Measurements from ENCODE around the gene XK. TPM values are rescaled to one million over a fixed set of nuclear protein-coding genes. Genes with fewer than 3 reads are reported as not detected.

XK gene
- total RNA-seq, 1 donor from 2014 or later: 5.9 TPM

DNA sequence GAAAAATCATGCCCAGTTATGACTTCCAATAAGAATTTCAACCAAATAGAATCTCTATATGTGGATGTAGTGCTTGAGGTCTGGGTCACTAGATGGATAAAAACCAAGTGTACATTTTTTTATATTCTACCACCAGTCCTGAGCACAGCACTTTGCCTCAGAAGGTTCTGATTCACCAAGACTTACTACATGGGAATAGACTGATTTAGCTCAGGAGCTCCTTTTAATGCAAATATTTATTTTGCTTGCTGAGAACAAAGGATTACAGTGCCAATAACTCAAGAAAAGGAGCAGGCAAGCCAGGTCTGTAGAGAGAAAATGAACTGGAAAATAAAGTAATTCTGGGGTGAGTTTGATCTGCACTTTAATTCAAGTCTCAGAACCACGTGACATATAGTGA, 6.4 kb upstream of the XK start:
- DNase-seq: no peak

DNA sequence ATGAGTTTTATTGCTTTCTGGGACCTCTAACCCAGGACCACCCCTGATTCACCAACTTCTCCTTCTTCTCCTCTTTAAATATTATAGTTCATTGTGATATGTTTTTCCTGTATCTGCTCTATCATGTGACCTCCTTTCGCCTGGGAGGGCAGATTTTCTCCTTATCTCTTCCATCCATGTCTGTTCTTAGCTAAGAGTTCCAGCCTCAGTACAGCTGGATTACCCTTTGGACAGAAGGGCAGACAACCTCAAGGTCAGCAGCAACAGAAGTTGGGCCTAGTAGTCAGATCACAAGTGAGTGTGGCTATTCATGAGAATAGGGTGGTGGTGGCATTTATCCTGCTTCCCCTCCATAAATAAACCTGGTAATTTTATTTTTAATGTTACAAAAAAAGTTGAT, 5.7 kb upstream of the XK start:
- DNase-seq: no peak

DNA sequence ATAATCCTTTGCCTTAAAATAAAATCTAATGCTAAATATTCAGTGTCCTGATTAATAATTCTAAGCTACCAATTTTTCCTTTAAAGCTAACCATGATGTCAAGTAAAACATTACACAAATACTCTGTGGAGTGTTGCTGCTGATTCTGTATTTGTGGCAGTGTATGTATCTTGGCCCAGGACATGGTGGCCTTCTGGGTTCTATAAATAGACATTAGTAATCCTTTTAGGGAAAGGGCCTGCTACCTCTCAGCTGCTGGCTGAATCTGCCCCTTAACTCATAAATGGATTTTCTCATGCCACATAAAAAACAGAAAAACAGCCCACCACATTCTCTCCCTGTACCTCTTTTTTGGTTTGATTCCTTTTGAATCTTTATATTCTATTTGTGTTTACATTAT, 1.2 kb upstream of the XK start:
- no peak for DNase-seq

DNA sequence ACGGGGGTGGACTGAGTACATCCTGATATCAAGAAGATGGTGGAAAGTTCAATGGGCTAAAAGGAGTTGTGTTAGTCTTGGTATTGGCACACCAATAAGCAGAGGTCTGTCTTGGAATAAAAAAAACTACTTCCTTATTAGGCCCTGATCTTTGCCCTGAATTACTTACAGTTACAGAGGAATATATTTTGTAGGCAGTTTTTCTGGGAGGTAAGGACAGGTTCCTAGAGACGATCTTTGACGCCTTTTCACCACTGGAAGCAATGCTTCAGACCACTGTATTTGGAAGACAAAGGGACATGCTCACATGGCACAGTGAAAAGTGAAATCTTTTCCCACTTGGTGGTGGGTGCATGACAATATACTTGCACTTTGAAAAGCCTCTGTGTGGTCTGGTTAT, 618 bp upstream of the XK start:
- DNase-seq: no peak

DNA sequence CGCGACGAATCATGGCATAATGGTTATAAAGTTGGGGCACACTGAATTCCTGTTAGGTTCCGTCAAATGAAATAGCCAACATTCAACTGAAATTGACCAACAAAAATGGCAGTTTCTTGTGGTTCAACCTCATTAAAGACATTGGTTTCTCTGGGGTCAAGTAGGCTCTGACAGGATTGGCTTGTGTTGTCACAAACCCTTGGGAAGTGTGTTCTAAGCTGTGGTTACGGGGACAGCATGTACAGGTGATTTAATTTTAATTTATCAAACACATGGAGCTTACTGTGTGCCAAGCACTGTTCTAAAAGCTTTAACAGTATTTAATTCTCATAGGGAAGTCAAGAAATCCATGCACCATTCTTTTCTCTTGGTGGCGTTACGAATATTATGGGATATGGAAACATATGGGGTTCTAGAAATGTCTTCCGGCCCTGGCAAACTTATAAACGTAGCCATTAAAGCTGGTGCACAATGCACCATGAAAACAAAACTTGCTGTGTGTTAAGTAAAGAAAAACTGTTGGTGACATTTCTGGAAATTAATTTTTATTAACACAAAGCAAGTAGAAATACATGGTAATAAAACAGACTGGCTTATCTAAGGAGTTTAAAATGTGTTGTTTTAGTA, 891 bp downstream of the XK start:
- no peak for DNase-seq

DNA sequence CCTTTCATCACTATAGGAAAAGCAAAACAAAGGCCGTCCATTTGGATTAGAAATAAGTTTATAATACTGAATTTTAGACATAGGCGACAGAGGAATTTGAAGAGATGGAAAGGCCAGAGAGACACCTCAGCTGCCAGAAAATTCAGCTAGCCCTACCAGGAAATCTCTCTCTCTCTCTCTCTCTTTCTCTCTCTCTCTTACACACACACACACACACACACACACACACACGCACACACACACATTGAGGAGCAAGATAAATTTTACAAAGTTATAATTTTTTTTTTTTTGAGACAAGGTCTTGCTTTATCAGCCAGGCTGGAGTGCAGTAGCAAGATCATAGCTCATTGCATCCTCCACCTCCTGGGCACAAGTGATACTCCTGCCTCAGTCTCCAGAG, 1.4 kb downstream of the XK start:
- no peak for DNase-seq

DNA sequence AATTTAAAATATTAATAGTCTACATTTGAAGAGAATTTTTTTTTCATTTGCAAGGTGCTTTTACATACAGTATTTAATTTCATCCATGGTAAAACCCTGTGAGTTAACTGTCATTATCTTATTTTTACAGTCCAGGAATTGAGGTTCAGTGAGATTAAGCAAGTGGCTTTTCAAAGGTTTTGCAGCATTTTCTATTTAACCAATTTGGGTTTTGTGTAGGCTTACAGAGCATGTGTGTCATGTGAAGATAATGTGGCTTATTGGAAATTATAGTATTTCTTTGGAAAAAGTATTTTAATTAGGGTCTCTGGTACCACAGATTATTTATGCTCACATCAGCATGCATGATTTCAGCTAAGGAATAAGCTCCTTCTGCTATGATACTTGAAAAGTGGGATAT, 4.5 kb downstream of the XK start:
- no peak for DNase-seq

DNA sequence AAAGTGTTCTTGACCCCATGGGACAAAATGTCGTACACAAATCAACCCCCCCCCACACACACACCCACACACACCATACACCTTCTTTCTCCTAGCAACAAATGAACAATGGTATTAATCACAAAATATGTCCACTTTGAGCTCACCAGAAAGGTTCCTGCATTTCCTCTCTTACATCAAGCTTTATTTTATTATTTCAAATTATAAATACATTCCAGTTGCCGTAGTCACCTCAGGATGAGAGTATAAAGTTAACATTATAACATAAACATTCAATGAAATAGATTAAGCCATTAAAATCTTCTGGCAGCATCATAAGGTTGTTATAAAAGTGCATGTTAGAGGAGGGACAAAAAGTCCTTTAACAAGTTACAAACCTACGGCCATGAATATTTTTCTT, 7.3 kb downstream of the XK start:
- DNase-seq: no peak

DNA sequence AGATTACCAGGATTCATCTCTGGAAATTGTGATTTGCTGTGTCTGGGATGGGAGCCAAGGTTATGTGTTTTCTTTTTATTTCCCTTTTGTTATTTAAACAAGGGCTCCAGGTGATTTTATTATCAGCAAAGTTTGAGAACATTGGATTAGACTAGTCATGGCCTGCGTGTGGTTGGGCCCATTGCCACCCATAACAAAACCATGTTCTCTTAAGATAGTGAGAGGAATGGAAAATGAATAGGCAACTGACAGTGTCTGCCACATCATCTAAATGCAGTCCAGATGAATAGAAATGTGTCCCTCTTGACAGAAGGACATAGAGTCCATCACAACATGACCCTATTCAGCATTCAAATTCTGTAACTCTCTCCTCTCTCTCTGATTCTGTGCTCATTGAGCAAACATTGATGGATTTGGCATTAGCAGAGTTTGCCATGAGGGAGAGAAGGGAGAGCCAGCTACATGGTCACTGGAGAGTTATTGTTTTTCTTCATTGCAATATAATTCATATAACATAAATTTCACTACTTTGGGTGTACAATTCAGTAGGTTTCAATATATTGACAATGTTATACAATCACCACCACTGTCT, 11.7 kb downstream of the XK start:
- no peak for DNase-seq

DNA sequence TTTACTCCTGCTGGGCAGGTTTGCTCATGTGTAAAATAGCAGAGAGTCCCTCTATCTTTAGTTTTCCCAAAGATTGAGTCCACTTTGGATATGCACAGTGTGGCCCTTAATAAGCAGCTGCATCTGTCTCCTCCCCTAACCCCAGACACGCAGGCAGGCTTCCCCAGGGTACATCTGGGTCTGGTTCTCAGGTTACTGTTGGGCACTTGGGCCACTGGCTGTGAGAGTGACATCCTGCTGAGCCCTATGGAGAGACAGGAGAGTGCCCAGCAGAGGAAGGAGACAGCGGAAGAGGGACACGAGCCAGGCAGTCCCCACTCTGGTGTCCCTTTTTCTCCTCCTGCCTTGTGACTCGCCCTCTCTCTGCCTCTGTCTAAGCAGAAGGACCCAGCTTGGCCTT, 16.0 kb downstream of the XK start:
- no peak for DNase-seq

DNA sequence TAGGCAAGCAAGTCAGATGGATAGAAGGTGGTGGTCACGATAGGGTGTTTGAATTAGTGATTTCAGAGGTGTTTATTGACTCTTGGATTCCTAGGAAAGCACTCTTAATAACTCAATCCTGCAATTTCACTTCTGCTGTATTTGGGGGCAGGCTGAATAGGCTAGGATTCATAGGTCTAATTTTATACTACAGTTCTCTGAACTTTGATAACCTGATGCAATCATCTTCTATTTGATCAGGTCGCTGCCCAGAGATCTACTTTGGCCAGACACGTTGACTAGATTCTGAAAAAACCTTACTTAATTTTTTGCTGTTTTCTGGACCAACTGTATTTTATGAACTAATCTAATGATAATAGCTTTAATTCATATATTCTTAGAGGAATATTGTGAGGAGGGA, 26.4 kb downstream of the XK start:
- no peak for DNase-seq

DNA sequence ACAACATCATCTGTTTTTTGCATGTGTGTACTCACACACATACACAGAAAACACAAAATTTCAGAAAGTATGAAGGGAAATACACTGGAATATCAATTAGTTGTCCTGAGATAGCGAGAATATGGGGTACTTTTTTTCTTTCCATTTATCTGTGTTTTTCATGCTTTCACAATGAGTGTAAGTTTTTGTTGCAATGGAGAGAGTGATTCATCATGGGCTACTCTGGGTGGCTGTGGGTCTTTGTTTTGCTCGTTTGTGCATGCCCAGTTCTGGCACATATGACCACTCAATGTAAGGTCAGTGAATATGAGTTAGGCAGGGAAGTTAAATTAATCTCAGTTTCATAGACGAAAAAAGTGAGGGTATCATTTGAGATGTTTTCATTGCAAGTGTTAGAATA, 26.9 kb downstream of the XK start:
- DNase-seq: no peak

DNA sequence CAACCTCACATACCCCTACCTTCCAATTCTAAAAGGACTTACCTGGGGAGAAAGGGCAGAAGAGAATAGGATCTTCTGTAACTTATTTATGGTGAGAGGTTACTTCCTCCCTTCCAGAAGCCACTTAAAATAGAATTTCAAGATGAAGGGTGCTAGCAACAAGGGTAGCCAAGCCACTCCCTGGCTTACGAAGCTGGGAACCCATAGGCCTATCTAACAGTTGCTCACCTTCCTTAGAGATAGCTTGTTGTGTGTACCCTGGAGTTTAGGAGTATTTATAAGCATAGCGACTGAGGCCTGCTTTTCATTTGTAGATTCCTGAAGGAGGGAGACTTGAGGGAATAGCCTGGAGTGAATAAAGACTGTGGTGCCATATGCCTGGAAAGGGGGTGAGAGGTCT, 28.9 kb downstream of the XK start:
- DNase-seq: no peak

DNA sequence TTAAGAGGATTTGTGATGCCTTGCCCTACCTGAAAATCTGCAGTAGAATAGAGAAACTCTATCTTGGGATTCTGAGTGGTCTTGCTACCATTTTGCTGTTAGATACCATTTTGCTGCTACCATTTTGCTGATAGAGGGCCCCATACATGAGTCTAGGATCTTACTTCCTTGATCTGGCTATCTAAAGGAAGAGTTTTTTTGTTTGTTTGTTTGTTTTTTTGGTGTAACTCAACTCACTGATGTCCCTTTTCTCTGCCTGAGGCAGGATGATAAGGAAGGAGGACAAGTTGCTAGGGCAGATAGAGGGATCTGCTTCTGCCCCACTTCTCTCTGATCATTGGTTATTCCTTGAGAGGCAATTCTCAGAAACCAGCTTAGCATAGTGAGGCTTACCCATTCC, 31.0 kb downstream of the XK start:
- no peak for DNase-seq

DNA sequence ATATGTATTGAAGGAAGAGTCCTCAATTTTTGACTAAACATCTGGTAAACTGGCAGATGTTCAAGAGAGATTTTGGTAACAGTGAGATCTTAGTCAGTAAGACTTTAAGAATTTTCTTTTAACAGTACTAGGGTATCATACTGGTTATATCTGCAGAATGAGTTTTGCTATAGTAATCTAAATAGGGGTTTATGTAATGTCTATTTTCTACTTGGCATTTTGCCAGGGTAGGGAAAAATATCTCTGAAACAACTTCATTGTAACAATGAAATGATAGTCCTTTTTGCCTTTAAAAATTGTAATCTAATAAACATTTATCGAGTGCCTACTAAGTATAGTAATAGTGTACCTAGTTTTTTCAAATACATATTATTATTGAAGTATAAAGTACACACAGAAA, 32.1 kb downstream of the XK start:
- DNase-seq: no peak

DNA sequence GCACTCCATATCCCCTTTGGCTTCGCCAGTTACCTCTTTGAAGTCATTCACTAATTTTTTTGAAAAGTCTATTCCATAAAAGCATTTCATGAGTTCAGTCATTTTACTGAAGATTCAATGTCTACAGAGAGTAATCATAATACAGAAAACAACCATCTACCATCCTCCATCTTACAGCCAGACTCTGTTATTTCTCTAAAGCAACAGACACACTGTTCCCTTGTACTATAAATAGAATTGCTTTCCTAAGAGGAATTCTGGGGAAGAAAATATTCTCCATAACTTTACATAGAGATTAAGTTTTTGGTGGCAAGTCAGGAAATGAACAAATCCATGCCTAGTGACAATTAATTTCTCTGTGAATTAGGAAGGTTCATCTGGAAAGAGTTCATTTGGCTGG, 37.0 kb downstream of the XK start:
- no peak for DNase-seq

DNA sequence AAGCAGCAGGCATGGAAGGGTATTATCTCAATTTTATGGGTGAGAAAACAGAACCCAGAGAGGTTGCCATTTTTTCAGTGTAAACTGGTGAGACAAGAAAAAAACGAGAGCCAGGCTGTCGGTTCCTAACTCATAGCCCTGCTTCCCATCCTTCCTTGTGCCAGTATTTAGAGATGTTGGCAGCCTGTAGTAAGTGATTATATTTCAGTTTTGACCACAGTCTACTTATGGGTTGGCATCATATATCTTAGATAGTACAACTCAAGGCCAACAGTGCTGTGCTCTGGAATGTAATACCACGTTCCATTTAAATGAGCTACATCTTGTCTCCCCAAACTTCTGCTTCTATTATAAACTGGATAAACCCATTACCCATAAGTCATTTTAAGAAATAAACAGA, 40.8 kb downstream of the XK start:
- DNase-seq: no peak

DNA sequence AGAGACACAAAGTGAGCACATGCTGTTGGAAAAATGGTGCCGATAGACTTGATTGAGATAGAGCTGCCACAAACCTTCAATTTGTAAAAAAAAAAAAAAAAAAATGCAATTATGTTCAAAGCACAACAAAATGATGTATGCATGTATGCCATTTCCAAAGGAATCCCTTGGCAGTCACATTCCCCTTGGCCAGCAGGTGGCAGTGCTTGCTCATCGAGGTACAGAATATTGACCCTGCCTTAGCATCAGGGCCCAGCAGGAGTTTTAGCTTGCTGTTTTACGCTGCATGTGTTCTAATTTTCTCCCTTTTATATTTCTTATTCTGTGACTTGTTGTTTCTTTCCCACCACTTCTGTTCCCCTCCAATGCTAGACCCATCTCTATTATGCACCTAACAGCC, 59.8 kb downstream of the XK start:
- peak; percentile 14 for DNase-seq

DNA sequence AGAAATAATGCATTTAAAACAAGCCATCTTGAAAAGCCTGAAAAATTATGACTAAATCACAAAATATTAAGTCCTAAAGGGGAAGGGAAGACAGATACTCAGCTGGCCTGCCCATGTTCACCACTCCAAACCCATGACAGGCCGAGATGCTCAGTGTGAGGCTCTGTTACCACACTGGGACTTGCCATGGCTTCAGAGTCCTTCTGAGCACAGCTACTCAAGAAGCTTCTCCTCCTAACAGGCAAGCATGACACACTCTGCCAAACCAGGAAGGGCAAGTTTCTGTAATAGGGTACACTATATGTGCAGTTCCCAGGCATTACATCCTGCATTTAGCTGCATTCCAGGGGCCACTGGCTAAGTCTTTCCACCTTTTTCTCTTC, 60.2 kb downstream of the XK start:
- DNase-seq: no peak

DNA sequence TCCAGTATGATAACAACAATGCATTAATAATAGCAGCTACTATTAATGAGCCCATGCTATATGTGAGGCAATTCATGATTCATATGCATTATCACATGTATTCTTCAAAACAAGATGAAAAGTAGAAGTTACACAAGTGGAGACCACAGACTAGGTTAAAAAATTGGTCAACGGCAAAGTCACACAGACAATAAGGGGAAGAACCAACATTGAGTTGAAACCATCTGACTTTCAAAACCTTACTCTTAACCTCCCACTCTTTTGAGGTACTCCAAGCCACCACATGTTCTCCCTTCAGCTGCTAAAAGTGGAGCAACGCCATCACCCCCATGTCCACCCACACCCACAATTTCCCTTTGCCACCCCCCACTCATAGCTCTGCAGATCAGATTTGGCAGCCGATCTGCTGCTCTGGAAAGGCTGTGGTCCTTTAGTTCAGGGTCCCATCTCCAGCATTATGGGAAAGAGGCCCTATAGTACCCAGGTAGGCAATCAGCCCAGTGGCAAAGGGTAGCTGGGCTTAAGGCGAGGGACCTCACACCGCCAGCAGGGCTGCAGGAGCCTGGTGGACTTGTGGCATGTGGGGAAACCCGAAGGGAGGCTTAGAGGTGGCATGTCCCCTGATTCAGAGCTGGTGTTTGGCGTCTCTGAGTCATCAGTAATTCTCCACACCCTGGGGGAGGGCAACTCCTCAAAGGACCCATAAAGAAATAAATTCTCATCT, 60.8 kb downstream of the XK start:
- DNase-seq: no peak

DNA sequence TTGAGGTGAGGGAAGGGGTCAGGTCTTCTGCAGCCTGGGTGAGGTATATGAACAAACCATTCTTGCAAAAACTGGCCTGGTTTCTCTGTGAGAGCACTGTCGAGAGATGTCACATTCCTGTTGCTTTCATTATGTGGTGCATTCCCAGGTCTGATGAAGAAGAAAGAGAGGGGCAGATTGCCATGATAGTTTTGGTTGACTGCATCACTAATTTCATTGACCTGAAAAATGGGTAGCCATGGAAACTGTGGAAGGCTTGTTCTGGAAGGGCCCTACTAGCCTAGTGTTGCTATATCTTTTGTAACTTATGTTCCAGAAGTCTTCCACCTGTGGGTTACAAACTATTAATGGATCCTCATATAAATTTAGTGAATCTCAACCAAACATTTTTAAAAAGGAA, 61.4 kb downstream of the XK start:
- no peak for DNase-seq

DNA sequence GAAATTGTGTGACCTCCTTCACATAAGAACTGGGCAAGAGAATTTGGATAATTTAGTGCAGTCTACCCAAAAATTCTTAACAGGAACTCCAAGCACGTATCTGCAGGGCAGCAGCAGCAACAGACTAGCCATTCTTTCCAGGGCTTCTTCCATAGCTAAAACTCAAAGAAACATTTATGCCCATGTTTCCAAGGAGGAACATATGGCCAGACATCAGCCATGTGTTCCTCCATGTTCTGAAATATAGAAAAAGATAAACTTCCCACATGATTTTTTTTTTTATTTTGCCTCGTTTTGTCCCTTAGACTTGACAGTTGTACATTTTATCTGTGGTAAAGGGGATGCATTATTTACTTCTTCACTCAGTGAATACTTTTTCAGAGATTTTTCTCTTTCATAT, 66.7 kb downstream of the XK start:
- no peak for DNase-seq

DNA sequence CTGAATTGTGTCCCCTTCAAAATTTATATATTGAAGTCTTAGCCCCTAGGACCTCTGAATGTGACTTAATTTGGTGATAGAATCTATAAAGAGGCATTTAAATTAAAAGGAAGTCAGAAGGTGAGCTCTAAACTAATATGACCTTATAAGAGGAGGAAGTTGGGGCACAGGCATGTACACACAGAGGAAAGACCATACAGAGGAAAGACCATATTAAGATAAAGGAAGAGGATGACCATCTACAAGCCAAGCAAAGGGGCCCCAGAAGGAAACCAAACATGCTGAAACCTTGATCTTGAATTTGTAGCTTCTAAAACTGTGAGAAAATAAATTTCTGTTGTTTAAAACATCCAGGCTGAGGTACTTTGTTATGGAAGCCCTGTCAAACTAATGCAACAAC, 67.3 kb downstream of the XK start:
- DNase-seq: no peak

DNA sequence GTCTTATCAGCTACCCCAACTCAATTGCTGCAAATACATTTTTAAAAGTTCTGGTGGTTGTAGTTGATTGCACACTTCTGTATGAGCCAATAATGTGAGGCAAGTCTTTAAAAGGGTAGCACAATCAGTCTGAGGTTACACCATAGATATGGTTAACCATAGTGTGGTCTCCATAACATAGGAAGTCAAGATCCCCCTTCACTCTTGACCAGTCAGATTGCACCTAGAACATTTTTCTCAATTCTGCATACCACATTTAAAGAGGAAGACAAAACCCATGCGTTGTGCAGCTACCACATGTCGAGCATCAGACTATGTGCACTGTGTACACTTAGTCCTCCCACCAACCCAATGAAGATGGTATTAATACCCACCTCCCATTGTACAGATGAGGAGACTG, 67.8 kb downstream of the XK start:
- DNase-seq: no peak

Data from skin of body (tissue), 2 donors.